H9 (cell line): ENCODE data around the gene LAMA5. TPM values are rescaled to one million over a fixed set of nuclear protein-coding genes. Genes with fewer than 3 reads are reported as not detected.

Experiments used
- DNase-seq: peaks from one replicate; pipeline ENCODE4 v3.0.0-alpha.2; 2017
- H2AFZ ChIP-seq: one replicate; pipeline ENCODE4 v1.6.1; 2013; ENCODE audit warnings: mild to moderate bottlenecking, low read length, control low read depth, moderate library complexity
- H2AK5ac ChIP-seq: 2 replicates; pipeline ENCODE4 v1.6.1; 2013; ENCODE audit warnings: low read length, control low read depth, mixed read lengths; ENCODE audit not compliant: insufficient read length
- H2BK120ac ChIP-seq: one replicate; pipeline ENCODE4 v1.6.1; 2013; ENCODE audit warnings: low read depth, mild to moderate bottlenecking, low read length, control low read depth, inconsistent platforms; ENCODE audit not compliant: poor library complexity, severe bottlenecking
- H2BK12ac ChIP-seq: 2 replicates; pipeline ENCODE4 v1.6.1; 2013; ENCODE audit warnings: low read length, control low read depth, mixed read lengths, low read depth; ENCODE audit not compliant: insufficient read length
- H2BK15ac ChIP-seq: 2 replicates; pipeline ENCODE4 v1.6.1; 2013; ENCODE audit warnings: low read depth, low read length, control low read depth
- H2BK20ac ChIP-seq: one replicate; pipeline ENCODE4 v1.6.1; 2013; ENCODE audit warnings: low read depth, mild to moderate bottlenecking, low read length, control low read depth, inconsistent platforms; ENCODE audit not compliant: poor library complexity, severe bottlenecking
- H2BK5ac ChIP-seq: 2 replicates; pipeline ENCODE4 v1.6.1; 2013; ENCODE audit warnings: low read length, control low read depth, mixed read lengths; ENCODE audit not compliant: insufficient read length
- H3K14ac ChIP-seq: 2 replicates; pipeline ENCODE4 v1.6.1; 2013; ENCODE audit warnings: low read length, control low read depth; ENCODE audit not compliant: insufficient read depth
- H3K18ac ChIP-seq: 2 replicates; pipeline ENCODE4 v1.6.1; 2013; ENCODE audit warnings: low read depth, mild to moderate bottlenecking, mixed read lengths, low read length, control low read depth; ENCODE audit not compliant: insufficient read length
- H3K23ac ChIP-seq: 2 replicates; pipeline ENCODE4 v1.6.1; 2013; ENCODE audit warnings: low read length, control low read depth, mixed read lengths, low read depth; ENCODE audit not compliant: insufficient read length
- H3K23me2 ChIP-seq: 2 replicates; pipeline ENCODE4 v1.6.1; 2013; ENCODE audit warnings: low read depth, mild to moderate bottlenecking, mixed read lengths, low read length, control low read depth; ENCODE audit not compliant: insufficient read length, poor library complexity, severe bottlenecking
- H3K27ac ChIP-seq: 2 replicates; pipeline ENCODE4 v1.5.1; 2013; ENCODE audit warnings: low read length, control low read depth, mixed read lengths, low read depth; ENCODE audit not compliant: insufficient read length
- H3K27me3 ChIP-seq: 2 replicates; pipeline ENCODE4 v1.6.1; 2013; ENCODE audit warnings: low read length, control low read depth, inconsistent platforms; ENCODE audit not compliant: insufficient read depth
- H3K4ac ChIP-seq: 2 replicates; pipeline ENCODE4 v1.6.1; 2013; ENCODE audit warnings: low read depth, mild to moderate bottlenecking, control low read depth, inconsistent platforms, low read length, moderate library complexity
- H3K4me1 ChIP-seq: 2 replicates; pipeline ENCODE4 v1.6.1; 2013; ENCODE audit warnings: low read length, control low read depth, inconsistent platforms; ENCODE audit not compliant: insufficient read depth
- H3K4me2 ChIP-seq: 2 replicates; pipeline ENCODE4 v1.6.1; 2013; ENCODE audit warnings: low read length, control low read depth, mixed read lengths; ENCODE audit not compliant: insufficient read length, insufficient read depth
- H3K56ac ChIP-seq: 2 replicates; pipeline ENCODE4 v1.6.1; 2013; ENCODE audit warnings: low read depth, mild to moderate bottlenecking, mixed read lengths, low read length, control low read depth; ENCODE audit not compliant: insufficient read length
- H3K79me1 ChIP-seq: 2 replicates; pipeline ENCODE4 v1.6.1; 2013; ENCODE audit warnings: low read depth, mild to moderate bottlenecking, moderate library complexity, low read length, control low read depth, inconsistent platforms; ENCODE audit not compliant: insufficient read depth, poor library complexity, severe bottlenecking
- H3K79me2 ChIP-seq: 2 replicates; pipeline ENCODE4 v1.6.1; 2013; ENCODE audit warnings: low read length, control low read depth, inconsistent platforms; ENCODE audit not compliant: insufficient read depth
- H3K9ac ChIP-seq: 2 replicates; pipeline ENCODE4 v1.6.1; 2013; ENCODE audit warnings: low read length, control low read depth, mixed read lengths; ENCODE audit not compliant: insufficient read length; ENCODE audit errors: extremely low read depth
- H3K9me3 ChIP-seq: one replicate; pipeline ENCODE4 v1.6.1; 2013; ENCODE audit warnings: low read depth, low read length, inconsistent platforms; ENCODE audit not compliant: control insufficient read depth
- H3T11ph ChIP-seq: one replicate; pipeline ENCODE4 v1.6.1; 2013; ENCODE audit warnings: mild to moderate bottlenecking, low read length, control low read depth, inconsistent platforms
- H4K20me1 ChIP-seq: one replicate; pipeline ENCODE4 v1.6.1; 2013; ENCODE audit not compliant: control insufficient read depth, insufficient read length, insufficient read depth
- H4K5ac ChIP-seq: 2 replicates; pipeline ENCODE4 v1.6.1; 2013; ENCODE audit warnings: low read depth, mild to moderate bottlenecking, mixed read lengths, low read length, control low read depth; ENCODE audit not compliant: insufficient read length
- H4K8ac ChIP-seq: replicated peaks from 2 replicates; pipeline ENCODE4 v1.6.1; 2013; ENCODE audit warnings: low read length, control low read depth, mixed read lengths, low read depth; ENCODE audit not compliant: insufficient read length
- H4K91ac ChIP-seq: 2 replicates; pipeline ENCODE4 v1.6.1; 2013; ENCODE audit warnings: low read depth, mild to moderate bottlenecking, moderate library complexity, mixed read lengths, low read length, control low read depth; ENCODE audit not compliant: insufficient read length
- H3K27ac Mint-ChIP-seq, 3 experiments: 2 replicates in 2 of 3; 3 replicates in 1 of 3; pipeline ENCODE4 v1.8.0; 2020 to 2021; ENCODE audit warnings: mixed read lengths in 3 of 3, mild to moderate bottlenecking in 1 of 3, moderate library complexity in 1 of 3
- H3K27me3 Mint-ChIP-seq: 2 replicates; pipeline ENCODE4 v1.8.0; 2021; ENCODE audit warnings: low read depth, mild to moderate bottlenecking, moderate library complexity, mixed read lengths
- H3K36me3 Mint-ChIP-seq, 3 experiments: 2 replicates in 2 of 3; 3 replicates in 1 of 3; pipeline ENCODE4 v1.8.0; 2020 to 2021; ENCODE audit warnings: low read depth in 3 of 3, mixed read lengths in 3 of 3; ENCODE audit not compliant: insufficient read depth in 1 of 3
- H3K4me1 Mint-ChIP-seq, 2 experiments: 2 replicates each; pipeline ENCODE4 v1.8.0; 2020; ENCODE audit warnings: mixed read lengths in 2 of 2
- H3K4me3 Mint-ChIP-seq, 2 experiments: 2 replicates in 1 of 2; 3 replicates in 1 of 2; pipeline ENCODE4 v1.8.0; 2020 to 2021; ENCODE audit warnings: mild to moderate bottlenecking in 2 of 2, mixed read lengths in 2 of 2, moderate library complexity in 1 of 2
- H3K9me3 Mint-ChIP-seq, 2 experiments: 2 replicates in 1 of 2; 3 replicates in 1 of 2; pipeline ENCODE4 v1.8.0; 2020; ENCODE audit warnings: mild to moderate bottlenecking in 2 of 2, mixed read lengths in 2 of 2, moderate library complexity in 1 of 2
- WGBS: extraction: QIAGEN DNeasy Blood & Tissue Kit; methylation state at CpG from one replicate; pipeline ENCODE4 v1.1.7; 2013; ENCODE audit warnings: missing lambda C conversion rate, low lambda C conversion rate, mixed read lengths; ENCODE audit not compliant: insufficient read length; ENCODE audit errors: extremely low coverage; 5-methylcytosine and 5-hydroxymethylcytosine counted together
- total RNA-seq: library from RNA; stranded (reverse); gene quantifications from 2 replicates; pipeline ENCODE4 v1.2.1, GENCODE V29; 2021
- TF ChIP-seq, protein P1 (sequence below): fragments of 200-600 bp; sonication (generic); conservative IDR thresholded peaks from 3 replicates; pipeline ENCODE4 v1.8.0; 2021; ENCODE audit warnings: antibody characterized with exemption, mild to moderate bottlenecking

The LAMA5 gene
- total RNA-seq, 1 experiment from 2014 or later, result 200 TPM

GRCh38 chr20:62304331-62305148, 62.6 kb downstream of the LAMA5 start:
- Histone ChIP-seq H2BK5ac (no peak overlapping the region), H2AK5ac (no peak overlapping the region), H3K18ac (no peak overlapping the region), H3T11ph (no peak overlapping the region), H4K91ac (no peak overlapping the region), H3K4me2 (peak overlapping the region; percentile 63), H3K27ac (no peak overlapping the region), H2BK12ac (no peak overlapping the region), H3K23me2 (peaks cover 7% of the 10 kb centered on the region), H3K56ac (no peak overlapping the region), H3K79me2 (peaks cover 18% of the 10 kb centered on the region; the same call in 1 of the 2 replicates), H3K27me3 (no peaks in the 10 kb centered on the region), H3K79me1 (no peaks in the 10 kb centered on the region), H4K20me1 (no peaks in the 10 kb centered on the region), H3K14ac (no peak overlapping the region), H3K9me3 (no peaks in the 10 kb centered on the region), H4K5ac (no peak overlapping the region), H3K9ac (no peak overlapping the region), H4K8ac (no peak overlapping the region), H2BK15ac (no peak overlapping the region), H2AFZ (no peak overlapping the region), H3K4ac (no peak overlapping the region), H3K23ac (no peak overlapping the region), H2BK20ac (no peak overlapping the region), H3K4me1 (no peaks in the 10 kb centered on the region; the same call in 1 of the 2 replicates), H2BK120ac (no peak overlapping the region)
- TF ChIP-seq, protein P1, sequence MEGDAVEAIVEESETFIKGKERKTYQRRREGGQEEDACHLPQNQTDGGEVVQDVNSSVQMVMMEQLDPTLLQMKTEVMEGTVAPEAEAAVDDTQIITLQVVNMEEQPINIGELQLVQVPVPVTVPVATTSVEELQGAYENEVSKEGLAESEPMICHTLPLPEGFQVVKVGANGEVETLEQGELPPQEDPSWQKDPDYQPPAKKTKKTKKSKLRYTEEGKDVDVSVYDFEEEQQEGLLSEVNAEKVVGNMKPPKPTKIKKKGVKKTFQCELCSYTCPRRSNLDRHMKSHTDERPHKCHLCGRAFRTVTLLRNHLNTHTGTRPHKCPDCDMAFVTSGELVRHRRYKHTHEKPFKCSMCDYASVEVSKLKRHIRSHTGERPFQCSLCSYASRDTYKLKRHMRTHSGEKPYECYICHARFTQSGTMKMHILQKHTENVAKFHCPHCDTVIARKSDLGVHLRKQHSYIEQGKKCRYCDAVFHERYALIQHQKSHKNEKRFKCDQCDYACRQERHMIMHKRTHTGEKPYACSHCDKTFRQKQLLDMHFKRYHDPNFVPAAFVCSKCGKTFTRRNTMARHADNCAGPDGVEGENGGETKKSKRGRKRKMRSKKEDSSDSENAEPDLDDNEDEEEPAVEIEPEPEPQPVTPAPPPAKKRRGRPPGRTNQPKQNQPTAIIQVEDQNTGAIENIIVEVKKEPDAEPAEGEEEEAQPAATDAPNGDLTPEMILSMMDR, result no peak
- peak overlapping the region; percentile 85 to 97 (median 92); a peak in 4 of 7 replicates for H3K27ac Mint-ChIP-seq
- H3K4me3 Mint-ChIP-seq, result peak overlapping the region; percentile 90 to 96
- peaks cover 14 to 22% of the 10 kb centered on the region in 2 experiments for H3K4me1 Mint-ChIP-seq
- DNase-seq, result no peak
- no CpG with 5 or more reads among the region's 29 CpGs for WGBS
- peaks cover 24 to 54% (median 53%) of the 10 kb centered on the region in 3 experiments for H3K36me3 Mint-ChIP-seq
- no peaks in the 10 kb centered on the region for H3K9me3 Mint-ChIP-seq
- no peaks in the 10 kb centered on the region for H3K27me3 Mint-ChIP-seq
